HG03442 (cell line): ENCODE measurements around the gene MUC5AC.

ENCODE experiments used
- ATAC-seq: cut with Tn5 transposase; IDR thresholded peaks from one replicate; pipeline ENCODE4 v1.9.1; 2021; ENCODE audit warnings: mild to moderate bottlenecking, moderate library complexity; ENCODE audit not compliant: unreplicated experiment

The MUC5AC gene

DNA sequence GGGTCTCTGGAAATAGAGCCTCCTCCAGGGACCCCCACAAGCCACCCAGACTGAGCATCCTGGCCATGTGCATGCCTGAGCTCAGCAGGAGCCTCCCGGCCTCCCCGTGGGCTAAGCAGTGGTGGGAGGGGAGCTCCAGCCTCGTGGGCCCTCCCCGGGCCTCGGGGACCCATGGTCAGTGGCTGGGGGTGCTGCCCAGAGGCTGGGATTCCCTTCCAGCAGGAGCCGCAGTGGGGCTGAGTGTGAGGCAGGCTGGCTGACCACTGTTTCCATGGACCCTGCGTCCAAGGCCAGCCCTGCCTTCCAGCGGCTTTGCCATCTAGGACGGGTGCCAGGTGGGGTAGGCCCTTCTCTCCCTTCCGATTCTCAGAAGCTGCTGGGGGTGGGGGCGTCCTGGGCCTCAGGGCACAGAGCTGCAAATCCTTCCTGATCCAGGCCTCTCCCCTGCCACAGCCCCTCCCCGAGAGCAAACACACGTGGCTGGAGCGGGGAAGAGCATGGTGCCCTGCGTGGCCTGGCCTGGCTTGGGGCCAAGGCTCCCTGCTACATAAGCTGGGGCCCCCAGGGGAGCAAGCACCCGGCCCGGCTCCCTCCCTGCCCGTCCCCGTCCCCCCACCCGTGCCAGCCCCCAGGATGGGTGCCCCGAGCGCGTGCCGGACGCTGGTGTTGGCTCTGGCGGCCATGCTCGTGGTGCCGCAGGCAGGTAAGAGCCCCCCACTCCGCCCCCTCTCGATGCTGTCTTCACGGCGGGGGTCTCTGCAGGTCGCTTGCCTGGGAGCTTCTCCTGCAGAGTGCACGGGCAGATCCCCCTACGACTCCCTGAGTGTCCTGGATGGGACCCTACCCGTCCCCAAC is 65.0 kb downstream of the MUC5AC start, which contains the start of gene MUC5B:
TSS of gene MUC5B (plus strand) at position 576 of the 855 bp plus-strand sequence. CDS start at position 634, 58 bp downstream.
- no peak for ATAC-seq

DNA sequence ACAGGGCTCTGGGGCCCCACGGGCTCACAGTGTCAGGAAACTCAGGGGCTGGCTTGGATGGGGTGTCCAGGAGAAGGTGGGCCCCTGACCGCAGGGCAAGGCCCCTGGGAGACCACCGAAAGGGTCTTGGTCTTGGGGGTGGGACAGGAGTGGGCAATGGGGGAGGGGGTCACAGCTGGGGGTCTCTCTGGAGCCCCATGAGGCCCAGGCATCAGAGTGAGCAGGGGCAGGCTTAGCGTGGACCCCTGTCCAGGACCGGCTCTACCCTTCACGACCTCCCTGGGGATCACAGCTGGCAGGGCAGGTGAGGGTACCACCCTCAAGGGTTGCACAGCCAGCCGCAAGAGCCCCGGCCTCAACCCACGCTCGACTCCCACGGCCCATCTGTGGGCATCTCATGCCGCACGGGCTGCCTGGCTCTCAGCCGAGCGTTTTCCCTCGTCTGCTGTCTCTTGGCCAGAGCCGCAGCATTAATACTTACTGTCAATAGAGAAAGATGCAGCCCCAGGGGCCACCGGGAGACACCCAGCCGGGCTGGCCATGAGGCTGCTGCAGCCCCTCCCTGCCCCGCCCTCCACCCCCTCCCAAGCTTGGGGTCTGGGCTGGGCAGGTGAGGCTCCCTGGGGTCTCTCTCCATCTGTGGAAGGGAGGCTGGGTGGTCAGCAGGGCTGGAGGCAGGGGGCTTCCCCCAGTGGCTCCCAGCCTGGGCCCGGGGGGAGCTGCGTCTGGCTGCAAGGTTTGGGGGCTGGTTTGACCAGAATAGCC is 65.8 kb downstream of the MUC5AC start:
- no peak for ATAC-seq

DNA sequence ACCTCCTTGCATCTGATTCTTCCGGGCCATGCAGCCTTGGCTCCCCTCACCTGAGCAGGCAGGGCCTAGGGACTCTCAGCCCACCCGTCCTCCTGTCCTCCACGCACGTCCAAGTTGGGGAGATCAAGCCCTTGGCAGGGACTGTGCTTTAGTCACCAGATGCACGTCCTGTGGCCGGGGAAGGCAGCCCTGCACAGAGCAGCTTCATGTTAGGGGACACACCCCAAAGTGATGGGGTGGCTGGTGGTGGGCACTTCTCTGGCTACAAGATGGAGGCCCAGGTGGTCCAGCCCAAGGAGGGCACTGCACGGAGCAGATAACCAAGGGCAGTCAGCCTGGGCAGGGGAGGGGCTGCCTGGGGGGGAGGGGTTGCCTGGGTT is 66.3 kb downstream of the MUC5AC start:
- no peak for ATAC-seq

DNA sequence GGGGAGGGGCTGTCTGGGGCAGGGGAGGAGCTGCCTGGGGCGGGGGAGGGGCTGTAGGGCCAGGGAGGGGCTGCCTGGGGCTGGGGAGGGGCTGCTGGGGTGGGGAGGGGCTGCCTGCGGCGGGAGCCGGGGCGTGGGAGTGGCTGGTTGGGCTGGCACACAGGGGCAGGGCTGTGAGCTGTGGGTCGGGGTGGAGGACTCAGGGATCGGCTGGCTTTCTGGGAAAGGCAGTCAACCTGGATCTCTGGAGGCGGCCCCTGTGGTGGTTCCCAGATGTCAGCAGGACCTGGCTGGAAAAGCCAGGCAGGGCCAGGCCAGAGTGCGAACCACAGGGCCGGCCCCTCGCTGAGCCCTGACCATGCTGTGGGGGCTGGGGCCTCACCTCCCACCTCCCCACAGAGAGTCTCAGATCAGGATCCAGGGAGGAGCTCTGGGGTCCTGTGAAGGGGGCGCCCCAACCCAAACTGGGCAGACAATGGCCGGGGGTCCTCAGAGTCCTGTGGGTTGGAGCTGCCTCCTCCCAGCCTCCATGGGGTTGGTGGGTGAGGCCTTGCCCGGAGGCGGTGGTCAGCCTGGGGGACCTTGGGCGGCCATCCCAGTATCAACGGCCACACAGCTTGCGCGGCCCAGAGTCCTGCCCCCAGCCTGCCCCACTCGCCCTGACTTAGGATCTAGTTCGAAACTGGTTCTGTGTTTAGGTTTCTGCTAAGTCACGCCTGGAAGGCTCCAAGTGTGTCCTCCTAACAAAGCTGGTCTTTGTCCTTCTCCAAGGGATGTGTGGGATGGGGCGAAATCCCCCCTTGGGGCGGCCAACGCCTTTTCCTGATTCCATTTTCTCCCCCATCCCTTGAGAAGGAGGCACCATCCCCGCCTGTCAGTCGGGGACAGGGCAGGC is 67.0 kb downstream of the MUC5AC start:
- ATAC-seq, result no peak

DNA sequence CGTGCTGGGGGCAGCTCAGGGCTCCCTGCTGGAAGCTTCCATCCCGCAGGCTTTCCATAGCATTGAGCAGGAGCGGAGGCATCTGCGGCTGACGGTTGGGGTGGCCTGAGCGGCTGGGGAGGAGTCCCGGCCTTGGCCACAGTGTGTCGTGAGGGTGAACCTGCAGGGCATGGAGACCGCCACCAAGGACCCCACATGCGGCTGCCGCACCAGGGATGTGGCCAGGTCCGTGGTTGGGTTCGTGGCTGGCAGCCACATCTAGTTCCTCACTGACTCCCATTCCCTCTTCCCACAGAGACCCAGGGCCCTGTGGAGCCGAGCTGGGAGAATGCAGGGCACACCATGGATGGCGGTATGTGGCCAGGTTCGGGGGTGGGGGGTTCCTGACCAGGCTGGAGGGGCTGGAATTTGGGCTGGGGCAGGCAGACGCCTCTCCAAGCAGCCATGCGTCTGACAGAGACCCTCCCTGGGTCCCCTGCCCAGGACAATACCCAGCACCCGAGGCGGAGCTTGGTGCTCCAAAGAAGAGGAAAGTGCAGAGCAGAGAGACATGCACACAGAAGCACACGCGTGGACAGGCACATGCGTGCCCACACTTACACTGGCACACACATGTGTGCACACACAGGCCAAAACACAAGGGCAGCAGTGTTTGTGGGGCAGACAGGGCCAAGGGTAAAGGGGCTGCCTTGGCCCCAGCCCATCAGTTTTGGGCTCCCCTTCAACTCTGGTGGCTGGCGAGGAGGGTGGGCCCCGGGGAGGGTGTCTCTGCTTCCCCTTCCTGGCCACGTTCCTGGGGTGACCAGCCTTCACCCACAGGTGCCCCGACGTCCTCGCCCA is 67.9 kb downstream of the MUC5AC start:
- ATAC-seq, result no peak

DNA sequence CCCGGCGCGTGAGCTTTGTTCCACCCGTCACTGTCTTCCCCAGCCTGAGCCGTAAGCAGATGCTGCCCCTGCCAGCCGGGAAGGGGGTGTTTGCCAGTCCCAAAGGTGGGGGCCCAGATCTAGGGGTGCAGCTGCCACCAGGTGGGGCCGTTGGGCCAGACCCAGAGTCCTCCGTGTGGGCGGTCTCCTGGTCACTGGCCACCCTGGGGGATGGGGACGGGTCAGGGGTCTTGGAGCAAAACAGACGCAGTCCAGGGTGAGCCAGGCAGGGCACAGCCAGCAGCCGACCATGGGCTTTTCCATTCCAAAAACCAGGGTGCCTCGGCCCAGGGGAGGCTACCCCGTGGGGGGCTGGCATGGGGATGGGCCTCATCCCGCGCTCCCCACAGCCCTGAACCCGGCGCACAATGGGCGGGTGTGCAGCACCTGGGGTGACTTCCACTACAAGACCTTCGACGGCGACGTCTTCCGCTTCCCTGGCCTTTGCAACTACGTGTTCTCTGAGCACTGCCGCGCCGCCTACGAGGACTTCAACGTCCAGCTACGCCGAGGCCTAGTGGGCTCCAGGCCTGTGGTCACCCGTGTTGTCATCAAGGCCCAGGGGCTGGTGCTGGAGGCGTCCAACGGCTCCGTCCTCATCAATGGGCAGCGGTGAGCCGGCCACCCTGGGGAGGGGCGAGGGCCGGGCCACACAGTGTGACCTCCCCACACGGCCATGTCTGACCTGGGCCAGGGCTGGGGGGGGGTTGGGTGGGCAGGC is 68.7 kb downstream of the MUC5AC start:
- ATAC-seq, result no peak

DNA sequence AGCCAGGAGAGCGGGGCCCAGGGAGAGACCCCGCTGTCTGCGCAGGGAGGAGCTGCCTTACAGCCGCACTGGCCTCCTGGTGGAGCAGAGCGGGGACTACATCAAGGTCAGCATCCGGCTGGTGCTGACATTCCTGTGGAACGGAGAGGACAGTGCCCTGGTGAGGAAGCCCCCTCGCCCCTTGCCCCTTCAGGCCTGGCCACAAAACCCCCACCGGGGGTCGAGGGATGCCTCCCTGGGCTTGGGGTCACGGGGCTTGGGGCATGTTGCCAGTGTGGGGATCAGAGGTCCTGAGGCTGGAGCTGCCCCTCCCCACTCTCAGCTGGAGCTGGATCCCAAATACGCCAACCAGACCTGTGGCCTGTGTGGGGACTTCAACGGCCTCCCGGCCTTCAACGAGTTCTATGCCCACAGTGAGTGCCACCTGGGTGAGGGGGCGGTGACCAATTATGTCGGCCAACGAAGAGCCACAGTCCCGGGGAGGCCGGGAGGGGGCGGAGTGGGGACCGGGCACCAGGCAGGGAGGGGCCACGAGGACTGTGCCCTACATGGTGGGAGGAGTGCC is 69.3 kb downstream of the MUC5AC start:
- no peak for ATAC-seq

DNA sequence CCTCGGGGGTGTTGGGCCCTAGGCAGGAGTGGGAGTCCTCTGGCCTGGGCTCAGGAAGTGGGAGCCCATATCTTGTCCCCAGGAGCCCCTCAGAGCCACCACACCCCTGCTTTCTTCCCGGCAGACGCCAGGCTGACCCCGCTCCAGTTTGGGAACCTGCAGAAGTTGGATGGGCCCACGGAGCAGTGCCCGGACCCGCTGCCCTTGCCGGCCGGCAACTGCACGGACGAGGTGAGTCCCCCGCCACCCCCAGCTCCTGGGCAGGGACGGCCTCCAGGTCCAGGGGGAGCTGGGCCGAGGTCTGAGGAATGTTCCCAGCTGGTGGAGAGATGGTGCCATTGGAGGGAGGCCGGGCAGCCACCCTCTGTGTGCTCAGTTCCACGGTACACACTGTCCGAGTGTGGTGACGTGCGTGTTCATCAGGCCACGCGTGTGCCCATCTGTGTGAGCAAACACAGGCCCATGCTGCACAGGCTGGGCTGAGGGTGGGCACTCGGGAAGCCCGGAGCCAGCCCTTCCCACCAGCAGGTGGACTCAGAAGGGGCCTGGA is 69.9 kb downstream of the MUC5AC start:
- ATAC-seq, result no peak

DNA sequence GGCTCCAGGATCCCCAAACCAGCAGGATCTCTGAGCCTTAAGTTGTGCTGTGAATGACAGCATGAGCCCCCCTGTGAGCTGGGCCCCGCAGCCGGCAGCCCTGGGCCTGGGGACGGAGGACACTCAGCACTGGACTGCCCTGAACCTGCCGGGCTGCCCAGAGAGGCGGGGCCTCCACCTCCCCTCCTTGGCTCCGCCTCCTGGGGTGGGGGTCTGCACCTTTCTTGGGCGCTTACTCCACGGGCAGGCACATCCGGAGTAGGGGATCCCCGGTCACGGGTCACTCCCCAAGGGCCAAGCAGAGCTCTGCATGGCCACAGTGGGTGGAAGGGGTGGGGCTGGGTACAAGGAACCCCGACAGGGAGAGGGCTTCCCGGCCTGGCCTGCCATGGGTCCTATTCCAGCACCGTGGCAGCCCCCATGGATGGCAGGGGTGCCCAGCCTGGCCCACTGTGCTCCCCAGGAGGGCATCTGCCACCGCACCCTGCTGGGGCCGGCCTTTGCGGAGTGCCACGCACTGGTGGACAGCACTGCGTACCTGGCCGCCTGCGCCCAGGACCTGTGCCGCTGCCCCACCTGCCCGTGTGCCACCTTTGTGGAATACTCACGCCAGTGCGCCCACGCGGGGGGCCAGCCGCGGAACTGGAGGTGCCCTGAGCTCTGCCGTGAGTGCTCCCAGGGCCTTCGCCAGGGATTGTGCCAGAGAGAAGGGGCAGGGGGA is 70.5 kb downstream of the MUC5AC start:
- no peak for ATAC-seq

DNA sequence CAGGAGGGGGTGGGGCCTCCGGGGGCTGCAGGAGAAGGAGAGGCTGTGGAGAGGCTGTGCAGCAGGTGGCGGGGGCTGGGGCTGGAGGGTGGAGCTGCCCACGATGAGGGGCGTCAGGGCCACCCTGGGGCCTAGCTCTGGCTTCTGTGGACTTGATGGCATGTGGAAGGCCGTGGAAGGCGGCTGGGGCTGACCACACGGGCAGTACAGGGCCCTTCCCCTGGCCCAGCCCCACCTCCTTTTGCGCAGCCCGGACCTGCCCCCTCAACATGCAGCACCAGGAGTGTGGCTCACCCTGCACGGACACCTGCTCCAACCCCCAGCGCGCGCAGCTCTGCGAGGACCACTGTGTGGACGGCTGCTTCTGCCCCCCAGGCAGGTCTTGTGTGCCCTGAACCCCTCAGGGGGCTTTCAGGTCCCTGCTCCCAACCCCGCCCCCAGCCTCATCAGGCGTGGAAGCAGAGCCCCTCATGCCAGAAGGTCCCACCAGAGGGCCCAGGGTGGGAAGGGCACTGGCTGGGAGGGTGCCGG is 71.2 kb downstream of the MUC5AC start:
- no peak for ATAC-seq

DNA sequence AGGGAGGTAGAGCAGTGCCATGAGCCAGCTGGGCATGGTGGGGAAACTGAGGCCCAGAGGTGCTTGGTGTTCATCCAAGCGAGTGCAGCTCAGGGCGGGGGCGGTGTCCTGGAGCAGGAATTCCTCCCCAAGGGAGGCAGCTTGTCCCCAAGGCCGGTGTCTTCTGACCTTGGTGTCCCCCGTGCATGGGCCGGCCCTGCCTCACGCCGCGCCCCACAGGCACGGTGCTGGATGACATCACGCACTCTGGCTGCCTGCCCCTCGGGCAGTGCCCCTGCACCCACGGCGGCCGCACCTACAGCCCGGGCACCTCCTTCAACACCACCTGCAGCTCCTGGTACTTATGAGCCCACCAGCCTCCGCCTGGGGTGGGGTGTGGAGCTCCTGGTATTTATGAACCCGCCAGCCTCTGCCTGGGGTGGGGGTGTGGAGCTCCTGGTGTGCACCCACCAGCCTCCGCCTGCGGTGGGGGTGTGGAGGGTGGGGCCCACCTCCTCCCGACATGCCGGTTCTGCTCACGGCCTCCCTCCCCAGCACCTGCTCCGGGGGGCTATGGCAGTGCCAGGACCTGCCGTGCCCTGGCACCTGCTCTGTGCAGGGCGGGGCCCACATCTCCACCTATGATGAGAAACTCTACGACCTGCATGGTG is 71.8 kb downstream of the MUC5AC start:
- no peak for ATAC-seq

DNA sequence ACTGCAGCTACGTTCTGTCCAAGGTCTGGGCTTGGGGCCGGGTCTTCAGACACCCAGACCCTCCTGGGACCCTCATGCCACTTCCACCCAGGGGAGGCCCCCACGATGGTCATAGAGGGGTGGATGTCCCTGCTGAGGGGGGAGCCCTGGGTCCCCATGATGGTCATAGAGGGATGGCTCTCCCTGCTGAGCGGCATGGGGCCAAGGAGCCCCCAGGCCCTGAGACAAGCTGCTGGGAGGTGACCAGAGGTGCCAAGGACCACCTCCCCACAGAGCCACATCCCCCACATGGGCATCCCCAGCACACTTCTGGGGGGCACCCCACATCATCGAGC is 72.3 kb downstream of the MUC5AC start:
- no peak for ATAC-seq

DNA sequence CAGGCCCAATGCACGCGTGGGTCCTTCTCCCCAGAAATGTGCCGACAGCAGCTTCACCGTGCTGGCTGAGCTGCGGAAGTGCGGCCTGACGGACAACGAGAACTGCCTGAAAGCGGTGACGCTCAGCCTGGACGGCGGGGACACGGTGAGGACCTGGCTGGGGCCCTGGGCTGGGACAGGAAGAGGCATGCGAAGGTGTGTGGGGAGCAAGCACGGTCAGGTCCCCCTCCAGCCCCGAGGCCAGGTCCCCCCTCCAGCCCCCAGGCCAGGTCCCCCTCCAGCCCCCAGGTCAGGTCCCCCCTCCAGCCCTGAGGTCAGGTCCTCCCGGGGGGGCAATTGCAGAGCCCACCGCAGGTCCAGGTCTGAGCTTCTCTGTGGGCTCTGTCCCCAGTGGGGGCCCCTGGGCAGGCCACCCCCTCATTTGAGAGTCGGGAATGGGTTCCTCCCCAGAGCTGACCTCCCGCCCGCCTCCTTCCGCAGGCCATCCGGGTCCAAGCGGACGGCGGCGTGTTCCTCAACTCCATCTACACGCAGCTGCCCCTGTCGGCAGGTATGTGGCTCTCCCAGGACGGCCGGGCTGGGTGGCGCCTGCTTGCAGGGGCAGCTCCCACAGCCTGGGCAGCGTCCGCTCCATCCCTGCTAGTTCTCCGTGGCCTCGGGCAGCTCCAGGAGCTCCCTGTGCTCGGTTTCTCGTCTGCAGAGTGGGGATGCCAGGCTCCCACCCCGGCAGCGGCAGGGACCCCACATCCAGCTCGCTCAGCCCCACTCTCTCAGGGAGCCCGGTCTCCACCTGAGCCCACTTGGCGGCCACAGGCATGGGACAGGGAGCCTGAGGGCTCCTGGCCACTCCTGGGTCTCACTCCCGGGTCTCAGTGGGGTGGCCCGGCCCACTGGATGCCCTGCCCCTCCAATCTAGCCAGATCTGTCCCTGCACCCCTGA is 73.0 kb downstream of the MUC5AC start:
- ATAC-seq, result no peak

DNA sequence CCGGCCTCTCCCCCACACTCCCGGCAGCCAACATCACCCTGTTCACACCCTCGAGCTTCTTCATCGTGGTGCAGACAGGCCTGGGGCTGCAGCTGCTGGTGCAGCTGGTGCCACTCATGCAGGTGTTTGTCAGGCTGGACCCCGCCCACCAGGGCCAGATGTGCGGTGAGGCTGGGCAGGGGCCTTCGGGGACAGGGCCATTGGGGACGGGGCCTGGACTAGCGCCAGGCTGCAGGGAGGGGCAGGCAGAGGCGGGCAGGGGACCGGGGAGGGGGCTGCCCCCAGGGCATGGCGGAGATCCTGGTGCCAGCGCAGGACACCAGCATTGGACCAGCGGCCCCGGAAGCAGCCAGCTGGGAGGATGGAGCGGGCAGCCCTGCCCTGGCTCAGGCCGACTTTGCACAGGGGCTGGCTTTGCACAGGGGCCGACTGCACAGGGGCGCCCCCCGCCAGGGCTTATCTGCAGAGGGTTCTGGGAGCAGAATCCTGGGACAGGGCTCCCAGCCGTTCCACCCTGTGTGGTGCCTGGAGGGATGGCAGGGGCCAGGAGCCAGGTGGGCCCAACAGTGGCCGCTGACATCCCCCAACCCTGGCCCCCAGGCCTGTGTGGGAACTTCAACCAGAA is 73.8 kb downstream of the MUC5AC start:
- ATAC-seq, result no peak

DNA sequence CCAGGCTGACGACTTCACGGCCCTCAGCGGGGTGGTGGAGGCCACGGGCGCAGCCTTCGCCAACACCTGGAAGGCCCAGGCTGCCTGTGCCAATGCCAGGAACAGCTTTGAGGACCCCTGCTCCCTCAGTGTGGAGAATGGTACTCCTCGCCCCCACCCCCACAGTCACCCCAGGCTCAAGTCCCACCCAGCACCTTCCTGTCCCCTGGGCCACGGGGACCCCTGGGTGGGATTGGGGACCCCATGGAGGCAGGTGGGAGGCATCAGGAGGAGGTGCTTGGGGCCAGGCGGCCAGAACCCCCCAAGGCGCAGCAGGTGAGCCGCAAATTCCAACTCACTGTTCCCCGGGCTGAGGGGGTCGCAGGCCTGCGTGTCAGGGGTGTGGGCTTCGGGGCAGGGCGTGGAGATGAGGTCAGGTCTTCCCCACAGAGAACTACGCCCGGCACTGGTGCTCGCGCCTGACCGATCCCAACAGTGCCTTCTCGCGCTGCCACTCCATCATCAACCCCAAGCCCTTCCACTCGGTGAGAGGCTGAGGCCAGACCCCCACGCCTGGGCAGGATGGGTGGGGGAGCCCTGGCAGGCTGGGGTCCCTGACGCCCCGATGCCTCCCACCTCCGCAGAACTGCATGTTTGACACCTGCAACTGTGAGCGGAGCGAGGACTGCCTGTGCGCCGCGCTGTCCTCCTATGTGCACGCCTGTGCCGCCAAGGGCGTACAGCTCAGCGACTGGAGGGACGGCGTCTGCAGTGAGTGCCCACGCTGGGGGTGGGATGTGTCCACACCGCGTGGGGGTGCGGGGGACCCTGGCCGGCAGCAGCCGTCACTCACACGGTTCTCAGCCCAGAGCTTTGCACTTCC is 74.5 kb downstream of the MUC5AC start:
- ATAC-seq, result no peak
